SK-N-SH treated with all-trans-retinoic acid at 6 μM for 48 hours (cell line): ENCODE data around the gene ATP11A.

Experiments
- ATAC-seq: fragments of 200-7000 bp; cut with Tn5 transposase; 3 replicates; pipeline ENCODE4 v1.9.1; 2020; ENCODE audit warnings: mild to moderate bottlenecking, moderate library complexity
- ARNTL ChIP-seq: fragments of 450-650 bp; formaldehyde crosslinking; IDR thresholded peaks from 2 replicates; pipeline ENCODE4 v1.5.0; 2020; ENCODE audit warnings: low read depth, mild to moderate bottlenecking, moderate library complexity, borderline replicate concordance
- BACH2 ChIP-seq: fragments of 250-450 bp; sonication (Bioruptor Pico); IDR thresholded peaks from 2 replicates; pipeline ENCODE4 v1.9.0; 2021; ENCODE audit warnings: mild to moderate bottlenecking, borderline replicate concordance
- CSDC2 ChIP-seq: fragments of 250-450 bp; sonication (Bioruptor Pico); IDR thresholded peaks from 2 replicates; pipeline ENCODE4 v1.5.0; 2020; ENCODE audit warnings: mild to moderate bottlenecking, moderate library complexity
- ESRRG ChIP-seq: fragments of 250-450 bp; sonication (Bioruptor Pico); IDR thresholded peaks from 2 replicates; pipeline ENCODE4 v1.6.1; 2021; ENCODE audit warnings: mild to moderate bottlenecking
- GLIS3 ChIP-seq: fragments of 250-450 bp; sonication (Bioruptor Pico); IDR thresholded peaks from 2 replicates; pipeline ENCODE4 v1.5.0; 2020; ENCODE audit warnings: mild to moderate bottlenecking, moderate library complexity
- ISL1 ChIP-seq: fragments of 250-450 bp; sonication (Bioruptor Pico); IDR thresholded peaks from 2 replicates; pipeline ENCODE4 v2.1.2; 2022; ENCODE audit warnings: mild to moderate bottlenecking, moderate library complexity
- OSR1 ChIP-seq: fragments of 250-450 bp; sonication (Bioruptor Pico); IDR thresholded peaks from 2 replicates; pipeline ENCODE4 v1.8.0; 2022; ENCODE audit warnings: moderate library complexity, mild to moderate bottlenecking, inconsistent platforms
- POU6F1 ChIP-seq: fragments of 250-450 bp; sonication (Bioruptor Pico); IDR thresholded peaks from 2 replicates; pipeline ENCODE4 v1.8.0; 2021; ENCODE audit warnings: low read depth, mild to moderate bottlenecking, moderate library complexity, borderline replicate concordance
- RARB ChIP-seq: fragments of 250-450 bp; sonication (Bioruptor Pico); IDR thresholded peaks from 2 replicates; pipeline ENCODE4 v1.8.0; 2021; ENCODE audit warnings: mild to moderate bottlenecking, moderate library complexity
- SNAI2 ChIP-seq: fragments of 250-450 bp; sonication (Bioruptor Pico); IDR thresholded peaks from 2 replicates; pipeline ENCODE4 v1.5.0; 2020; ENCODE audit warnings: mild to moderate bottlenecking, moderate library complexity
- TCF4 ChIP-seq: fragments of 250-450 bp; sonication (Bioruptor Pico); IDR thresholded peaks from 2 replicates; pipeline ENCODE4 v1.8.0; 2021; ENCODE audit warnings: mild to moderate bottlenecking, moderate library complexity, borderline replicate concordance
- TOX ChIP-seq: fragments of 250-450 bp; sonication (Bioruptor Pico); IDR thresholded peaks from 2 replicates; pipeline ENCODE4 v1.8.0; 2021; ENCODE audit warnings: mild to moderate bottlenecking, moderate library complexity, borderline replicate concordance
- TSHZ2 ChIP-seq: fragments of 250-450 bp; sonication (Bioruptor Pico); IDR thresholded peaks from 2 replicates; pipeline ENCODE4 v1.5.0; 2020; ENCODE audit warnings: mild to moderate bottlenecking, moderate library complexity
- ZC3H10 ChIP-seq: fragments of 250-450 bp; sonication (Bioruptor Pico); IDR thresholded peaks from 2 replicates; pipeline ENCODE4 v1.5.1; 2021; ENCODE audit warnings: mild to moderate bottlenecking, moderate library complexity
- ZFP3 ChIP-seq: fragments of 250-450 bp; sonication (Bioruptor Pico); IDR thresholded peaks from 2 replicates; pipeline ENCODE4 v1.5.0; 2020; ENCODE audit warnings: mild to moderate bottlenecking, moderate library complexity
- ZFP30 ChIP-seq: fragments of 450-650 bp; formaldehyde crosslinking; IDR thresholded peaks from 2 replicates; pipeline ENCODE4 v1.5.0; 2022; ENCODE audit warnings: mild to moderate bottlenecking, moderate library complexity
- ZNF565 ChIP-seq: fragments of 450-650 bp; formaldehyde crosslinking; conservative IDR thresholded peaks from 2 replicates; pipeline ENCODE4 v1.5.0; 2020; ENCODE audit warnings: low read depth, mild to moderate bottlenecking, moderate library complexity
- ZNF8 ChIP-seq: fragments of 450-650 bp; formaldehyde crosslinking; IDR thresholded peaks from 2 replicates; pipeline ENCODE4 v1.5.0; 2020; ENCODE audit warnings: mild to moderate bottlenecking, moderate library complexity
- TF ChIP-seq, protein P1 (sequence below): fragments of 250-450 bp; sonication (Bioruptor Pico); IDR thresholded peaks from 2 replicates; pipeline ENCODE4 v1.8.0; 2020; ENCODE audit warnings: mild to moderate bottlenecking, moderate library complexity, borderline replicate concordance
- TF ChIP-seq, protein P2 (sequence below): fragments of 250-450 bp; sonication (Bioruptor Pico); IDR thresholded peaks from 2 replicates; pipeline ENCODE4 v1.5.1; 2021; ENCODE audit warnings: mild to moderate bottlenecking, moderate library complexity
- TF ChIP-seq, protein P3 (sequence below): fragments of 250-450 bp; sonication (Bioruptor Pico); IDR thresholded peaks from 2 replicates; pipeline ENCODE4 v1.5.1; 2020; ENCODE audit warnings: low read depth, mild to moderate bottlenecking, moderate library complexity

Gene ATP11A

DNA sequence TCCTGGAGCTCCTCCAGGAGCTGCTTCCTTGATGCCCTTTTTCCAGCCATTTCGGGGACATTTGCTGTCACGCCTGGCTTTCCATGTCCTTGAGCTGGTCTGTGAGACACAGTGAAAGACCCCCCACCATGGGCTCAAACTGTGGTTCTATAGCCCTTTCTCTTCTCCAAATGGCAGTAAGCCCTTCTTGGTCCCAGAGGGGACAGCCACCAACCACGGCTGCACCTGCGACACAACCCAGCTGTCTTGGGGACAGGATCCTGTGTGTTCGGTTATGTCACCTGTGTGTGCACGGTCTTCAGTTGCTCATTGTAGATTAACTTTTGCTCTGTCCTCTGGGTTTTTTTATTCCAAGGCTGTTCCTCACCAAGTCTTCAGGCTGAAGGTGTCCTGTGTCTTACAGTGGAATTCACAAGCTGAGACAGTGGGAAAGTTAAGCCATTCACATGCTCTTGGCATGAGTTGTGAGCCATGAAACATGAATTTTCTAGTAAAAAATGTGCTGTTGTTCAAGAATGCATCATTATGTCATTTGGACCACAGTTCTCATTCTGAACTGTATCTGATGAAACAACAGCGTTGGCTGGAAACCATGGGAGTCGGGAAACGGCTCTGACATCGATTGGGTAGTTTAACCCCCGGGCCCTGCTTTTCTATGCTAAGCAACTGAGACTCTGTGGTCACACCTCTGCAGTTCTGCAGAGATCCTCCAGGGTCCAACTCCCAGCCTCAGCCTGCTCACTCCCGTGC is 149.7 kb downstream of the ATP11A start:
- TF ChIP-seq ESRRG: no peak
- TF ChIP-seq SNAI2: no peak
- no peak for TF ChIP-seq ZNF565 (CRISPR knock-in tag)
- TF ChIP-seq CSDC2: no peak
- no peak for TF ChIP-seq ZNF8
- no peak for TF ChIP-seq ZFP30 (CRISPR knock-in tag)
- TF ChIP-seq, protein P1, sequence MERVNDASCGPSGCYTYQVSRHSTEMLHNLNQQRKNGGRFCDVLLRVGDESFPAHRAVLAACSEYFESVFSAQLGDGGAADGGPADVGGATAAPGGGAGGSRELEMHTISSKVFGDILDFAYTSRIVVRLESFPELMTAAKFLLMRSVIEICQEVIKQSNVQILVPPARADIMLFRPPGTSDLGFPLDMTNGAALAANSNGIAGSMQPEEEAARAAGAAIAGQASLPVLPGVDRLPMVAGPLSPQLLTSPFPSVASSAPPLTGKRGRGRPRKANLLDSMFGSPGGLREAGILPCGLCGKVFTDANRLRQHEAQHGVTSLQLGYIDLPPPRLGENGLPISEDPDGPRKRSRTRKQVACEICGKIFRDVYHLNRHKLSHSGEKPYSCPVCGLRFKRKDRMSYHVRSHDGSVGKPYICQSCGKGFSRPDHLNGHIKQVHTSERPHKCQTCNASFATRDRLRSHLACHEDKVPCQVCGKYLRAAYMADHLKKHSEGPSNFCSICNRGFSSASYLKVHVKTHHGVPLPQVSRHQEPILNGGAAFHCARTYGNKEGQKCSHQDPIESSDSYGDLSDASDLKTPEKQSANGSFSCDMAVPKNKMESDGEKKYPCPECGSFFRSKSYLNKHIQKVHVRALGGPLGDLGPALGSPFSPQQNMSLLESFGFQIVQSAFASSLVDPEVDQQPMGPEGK (CRISPR knock-in tag): no peak
- no peak for TF ChIP-seq ZFP3
- TF ChIP-seq POU6F1: no peak
- TF ChIP-seq, protein P2, sequence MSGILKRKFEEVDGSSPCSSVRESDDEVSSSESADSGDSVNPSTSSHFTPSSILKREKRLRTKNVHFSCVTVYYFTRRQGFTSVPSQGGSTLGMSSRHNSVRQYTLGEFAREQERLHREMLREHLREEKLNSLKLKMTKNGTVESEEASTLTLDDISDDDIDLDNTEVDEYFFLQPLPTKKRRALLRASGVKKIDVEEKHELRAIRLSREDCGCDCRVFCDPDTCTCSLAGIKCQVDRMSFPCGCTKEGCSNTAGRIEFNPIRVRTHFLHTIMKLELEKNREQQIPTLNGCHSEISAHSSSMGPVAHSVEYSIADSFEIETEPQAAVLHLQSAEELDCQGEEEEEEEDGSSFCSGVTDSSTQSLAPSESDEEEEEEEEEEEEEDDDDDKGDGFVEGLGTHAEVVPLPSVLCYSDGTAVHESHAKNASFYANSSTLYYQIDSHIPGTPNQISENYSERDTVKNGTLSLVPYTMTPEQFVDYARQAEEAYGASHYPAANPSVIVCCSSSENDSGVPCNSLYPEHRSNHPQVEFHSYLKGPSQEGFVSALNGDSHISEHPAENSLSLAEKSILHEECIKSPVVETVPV (CRISPR knock-in tag): no peak
- TF ChIP-seq, protein P3, sequence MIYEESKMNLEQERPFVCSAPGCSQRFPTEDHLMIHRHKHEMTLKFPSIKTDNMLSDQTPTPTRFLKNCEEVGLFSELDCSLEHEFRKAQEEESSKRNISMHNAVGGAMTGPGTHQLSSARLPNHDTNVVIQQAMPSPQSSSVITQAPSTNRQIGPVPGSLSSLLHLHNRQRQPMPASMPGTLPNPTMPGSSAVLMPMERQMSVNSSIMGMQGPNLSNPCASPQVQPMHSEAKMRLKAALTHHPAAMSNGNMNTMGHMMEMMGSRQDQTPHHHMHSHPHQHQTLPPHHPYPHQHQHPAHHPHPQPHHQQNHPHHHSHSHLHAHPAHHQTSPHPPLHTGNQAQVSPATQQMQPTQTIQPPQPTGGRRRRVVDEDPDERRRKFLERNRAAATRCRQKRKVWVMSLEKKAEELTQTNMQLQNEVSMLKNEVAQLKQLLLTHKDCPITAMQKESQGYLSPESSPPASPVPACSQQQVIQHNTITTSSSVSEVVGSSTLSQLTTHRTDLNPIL (CRISPR knock-in tag): no peak
- no peak for TF ChIP-seq ISL1 (CRISPR knock-in tag)
- no peak for TF ChIP-seq BACH2
- no peak for TF ChIP-seq ARNTL (CRISPR knock-in tag)
- no peak for TF ChIP-seq RARB (CRISPR knock-in tag)
- no peak for TF ChIP-seq GLIS3
- no peak for TF ChIP-seq TOX
- no peak for TF ChIP-seq TCF4

DNA sequence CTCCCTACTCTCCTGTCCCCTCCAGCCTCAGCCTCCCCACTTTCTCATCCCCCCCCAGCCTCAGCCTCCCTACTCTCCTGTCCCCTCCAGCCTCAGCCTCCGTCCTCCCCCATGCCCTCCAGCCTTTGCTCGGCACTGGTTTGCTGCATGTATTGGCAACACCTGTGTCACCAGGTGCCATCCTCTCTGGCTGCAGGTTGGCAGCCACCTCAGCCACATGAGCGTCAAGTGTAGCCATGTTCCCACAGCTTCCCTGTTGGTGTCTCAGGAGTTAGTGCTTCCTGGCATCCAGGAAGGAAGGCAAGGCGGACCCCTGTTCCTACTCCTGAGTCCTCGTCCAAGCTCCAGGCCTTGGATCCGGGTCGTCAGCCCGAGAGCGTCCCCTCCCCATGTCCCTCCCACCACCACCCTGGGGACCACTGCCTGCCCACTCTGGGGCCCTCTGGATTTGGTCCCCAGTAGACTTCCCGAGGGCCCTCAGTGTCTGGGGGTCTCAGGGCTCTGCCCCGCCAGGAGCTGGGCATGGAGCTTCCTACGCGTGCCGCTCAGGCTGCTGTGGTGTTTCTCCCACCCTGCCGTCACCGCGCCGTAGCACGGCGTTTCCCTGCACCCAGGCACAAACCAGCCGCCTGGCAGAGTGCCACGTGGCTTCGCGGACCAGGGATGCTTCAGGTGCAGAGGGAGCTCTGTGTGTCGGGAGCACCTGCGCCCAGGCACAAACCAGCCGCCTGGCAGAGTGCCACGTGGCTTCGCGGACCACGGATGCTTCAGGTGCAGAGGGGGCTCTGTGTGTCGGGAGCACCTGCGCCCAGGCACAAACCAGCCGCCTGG is 150.8 kb downstream of the ATP11A start:
- ATAC-seq: no peak

More for the DNA sequence above, 149.7 kb downstream of the ATP11A start:
- ATAC-seq: no peak; the same call in 2 of the 3 replicates

More for the DNA sequence above, 150.8 kb downstream of the ATP11A start:
- TF ChIP-seq TCF4: no peak
- TF ChIP-seq ZFP30 (CRISPR knock-in tag): no peak
- no peak for TF ChIP-seq OSR1 (CRISPR knock-in tag)
- TF ChIP-seq, protein P1 (CRISPR knock-in tag): no peak
- TF ChIP-seq, protein P3 (CRISPR knock-in tag): no peak
- TF ChIP-seq ZNF565 (CRISPR knock-in tag): no peak
- TF ChIP-seq BACH2: no peak
- TF ChIP-seq ZNF8: no peak
- no peak for TF ChIP-seq TSHZ2
- TF ChIP-seq ZFP3: no peak
- TF ChIP-seq ZC3H10: no peak
- TF ChIP-seq ARNTL (CRISPR knock-in tag): no peak
